GM21576 (cell line): ENCODE measurements around the gene LGALS3.
A peak's percentile ranks its signal among the peaks of the same experiment; 100 is the strongest.
"Not testable (repeated sequence)": the region's sequence is repeated elsewhere in the genome, so short reads cannot be mapped to it uniquely, and the experiment has no call there.

ENCODE experiments used
- ATAC-seq: cut with Tn5 transposase; IDR thresholded peaks from one replicate; pipeline ENCODE4 v1.9.1; 2021; ENCODE audit warnings: mild to moderate bottlenecking, moderate library complexity; ENCODE audit not compliant: unreplicated experiment

Gene LGALS3

GRCh38 chr14:55129086-55129427, at the start of gene LGALS3:
Gene LGALS3, plus strand, starts transcription at chr14:55129252. Its CDS starts 8,122 bp downstream, at chr14:55137374.
- peak; percentile 45 for ATAC-seq

- ATAC-seq = not testable (repeated sequence)
Observed at GRCh38 chr14:55079961-55080360, 49.1 kb upstream of the LGALS3 start.

GRCh38 chr14:55084401-55085059, 44.5 kb upstream of the LGALS3 start:
- no peak for ATAC-seq

GRCh38 chr14:55085060-55085660, 43.9 kb upstream of the LGALS3 start:
- no peak for ATAC-seq

- no peak for ATAC-seq
Observed at GRCh38 chr14:55086938-55087337, 42.1 kb upstream of the LGALS3 start.

GRCh38 chr14:55088356-55088755, 40.7 kb upstream of the LGALS3 start:
- ATAC-seq = no peak

- ATAC-seq = no peak
Observed at GRCh38 chr14:55092341-55092740, 36.7 kb upstream of the LGALS3 start.

GRCh38 chr14:55094292-55095157, 34.5 kb upstream of the LGALS3 start:
- no peak for ATAC-seq

GRCh38 chr14:55097881-55098560, 31.0 kb upstream of the LGALS3 start:
- peak; percentile 47 for ATAC-seq

- no peak for ATAC-seq
Observed at GRCh38 chr14:55098561-55098898, 30.5 kb upstream of the LGALS3 start.

GRCh38 chr14:55099756-55100155, 29.3 kb upstream of the LGALS3 start:
- ATAC-seq = no peak

GRCh38 chr14:55101698-55102097, 27.4 kb upstream of the LGALS3 start:
- no peak for ATAC-seq

GRCh38 chr14:55102141-55102621, 26.9 kb upstream of the LGALS3 start:
- ATAC-seq = peak; percentile 57

- peak; percentile 42 for ATAC-seq
Observed at GRCh38 chr14:55103005-55103640, 25.9 kb upstream of the LGALS3 start.

GRCh38 chr14:55103971-55104954, 24.8 kb upstream of the LGALS3 start:
- ATAC-seq = no peak

- no peak for ATAC-seq
Observed at GRCh38 chr14:55105991-55106390, 23.1 kb upstream of the LGALS3 start.

GRCh38 chr14:55107766-55108554, 21.1 kb upstream of the LGALS3 start:
- peak; percentile 67 for ATAC-seq

- no peak for ATAC-seq
Observed at GRCh38 chr14:55109836-55110235, 19.2 kb upstream of the LGALS3 start.
